HG03565 (cell line): ENCODE measurements around the gene SLC24A1.

Source experiments
- ATAC-seq: cut with Tn5 transposase; IDR thresholded peaks from one replicate; pipeline ENCODE4 v1.9.1; 2021; ENCODE audit warnings: mild to moderate bottlenecking, moderate library complexity; ENCODE audit not compliant: unreplicated experiment

SLC24A1 gene

DNA sequence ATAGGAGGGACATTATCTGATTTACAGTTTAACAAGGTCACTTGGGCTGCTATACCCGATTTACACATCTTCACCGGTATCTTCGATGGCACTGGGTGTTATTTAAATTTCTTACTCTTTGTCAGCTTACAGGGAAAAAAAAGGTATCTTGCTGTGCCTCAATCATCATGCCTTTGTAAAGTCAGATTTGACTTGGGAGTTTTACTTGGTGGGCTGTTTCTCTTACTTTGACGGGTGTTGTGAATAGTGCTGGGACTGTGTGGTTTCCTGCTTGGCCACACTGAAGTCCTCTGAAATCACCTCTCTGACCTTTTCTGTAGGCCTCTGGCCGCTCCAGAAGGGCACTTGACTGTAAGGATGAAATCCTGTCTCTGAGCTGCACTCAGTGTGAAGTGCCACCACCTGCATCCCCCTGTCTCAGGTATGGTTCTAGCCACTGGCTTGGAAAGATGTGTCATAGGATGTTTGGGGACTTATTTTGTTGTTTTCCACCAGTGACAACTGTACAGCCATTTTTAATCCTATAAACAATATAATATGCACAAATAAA lies 3.1 kb upstream of the SLC24A1 start:
- ATAC-seq = no peak

DNA sequence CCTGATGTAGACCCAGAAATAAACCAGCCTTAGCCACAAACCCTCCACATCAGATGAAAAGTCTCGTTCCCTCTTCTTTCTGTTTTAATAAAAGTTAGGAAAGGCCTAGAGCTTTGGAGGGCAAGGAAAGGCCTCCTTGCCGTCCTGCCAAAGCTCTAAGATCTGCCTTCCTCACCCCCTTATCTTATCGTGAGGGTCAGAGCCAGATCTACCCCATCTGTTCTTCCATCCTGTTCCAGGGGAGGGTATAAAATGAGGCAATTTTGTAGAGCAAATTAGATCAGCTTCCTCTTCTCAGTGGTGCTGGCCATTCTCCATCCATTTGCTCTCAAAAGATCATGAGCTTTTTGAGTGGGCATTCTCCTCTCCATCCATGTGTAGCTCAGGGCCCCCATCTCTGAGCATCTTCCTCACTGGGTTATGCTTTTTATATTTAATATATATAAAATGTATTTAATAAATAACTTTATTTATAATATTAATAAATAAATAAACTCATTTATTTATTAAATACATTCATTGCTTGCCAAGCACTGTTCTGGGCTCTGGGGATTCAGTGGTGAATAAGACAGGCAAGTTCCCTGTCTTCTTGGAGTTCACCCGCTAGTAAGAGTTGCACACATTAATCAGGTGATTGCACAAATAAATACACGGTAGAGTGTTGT lies 2.0 kb upstream of the SLC24A1 start:
- no peak for ATAC-seq

DNA sequence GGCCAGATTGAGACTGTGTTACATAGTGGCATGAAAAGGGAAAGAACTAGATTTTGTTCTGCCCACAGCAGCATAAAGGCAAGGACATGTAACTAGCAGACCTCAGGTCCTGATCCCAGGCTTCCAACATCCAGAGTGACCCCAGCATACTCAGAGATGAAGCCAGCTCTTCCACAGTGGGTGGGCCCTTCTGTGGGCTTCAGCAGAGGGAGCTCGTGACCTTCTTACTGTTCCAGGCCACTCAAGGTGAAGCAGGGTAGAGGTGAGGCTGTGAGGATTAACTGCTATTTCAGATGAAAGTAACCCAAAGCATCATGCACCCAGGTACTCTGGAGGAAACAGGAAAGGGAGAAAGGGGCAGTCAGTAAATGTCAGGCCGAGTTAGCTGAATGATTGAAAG lies 905 bp upstream of the SLC24A1 start:
- no peak for ATAC-seq

DNA sequence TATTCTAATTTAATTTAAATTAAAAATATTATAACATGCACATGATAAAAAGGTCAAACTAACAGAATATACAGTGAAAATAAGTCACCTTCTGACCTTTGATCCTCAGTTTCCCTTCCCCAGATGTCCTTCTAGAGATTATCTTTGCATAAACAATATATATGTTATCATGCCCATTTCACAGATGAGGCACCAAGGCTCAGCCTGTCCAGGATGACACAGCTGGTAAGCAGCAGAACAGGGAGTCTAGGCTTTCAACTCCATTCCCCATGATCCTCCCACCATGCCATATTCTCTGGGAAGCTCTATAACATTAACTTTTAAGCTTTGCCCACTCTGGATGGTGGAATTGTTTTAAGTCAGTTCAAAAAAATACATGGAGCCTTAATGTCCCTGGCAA lies 1.4 kb downstream of the SLC24A1 start:
- ATAC-seq = no peak

DNA sequence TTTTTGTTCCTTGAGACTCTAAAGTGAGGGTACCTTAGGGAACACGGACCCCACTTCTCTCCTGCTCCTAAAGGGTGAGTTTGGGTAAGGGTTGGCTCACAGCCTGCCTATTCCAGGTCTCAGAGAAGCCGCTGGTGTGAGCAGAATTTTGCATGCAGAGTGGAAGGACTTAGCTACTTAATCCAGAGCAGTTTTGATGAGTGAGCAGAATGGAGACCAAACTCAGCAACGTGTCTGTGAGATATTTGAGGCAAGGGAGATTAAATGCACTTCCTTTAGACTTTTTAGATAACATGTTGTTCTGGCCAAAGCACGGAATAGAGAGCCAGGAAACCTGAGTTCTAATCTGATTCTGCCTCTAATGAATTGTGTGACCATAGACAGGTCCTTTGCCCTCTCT lies 5.1 kb downstream of the SLC24A1 start:
- ATAC-seq = no peak

DNA sequence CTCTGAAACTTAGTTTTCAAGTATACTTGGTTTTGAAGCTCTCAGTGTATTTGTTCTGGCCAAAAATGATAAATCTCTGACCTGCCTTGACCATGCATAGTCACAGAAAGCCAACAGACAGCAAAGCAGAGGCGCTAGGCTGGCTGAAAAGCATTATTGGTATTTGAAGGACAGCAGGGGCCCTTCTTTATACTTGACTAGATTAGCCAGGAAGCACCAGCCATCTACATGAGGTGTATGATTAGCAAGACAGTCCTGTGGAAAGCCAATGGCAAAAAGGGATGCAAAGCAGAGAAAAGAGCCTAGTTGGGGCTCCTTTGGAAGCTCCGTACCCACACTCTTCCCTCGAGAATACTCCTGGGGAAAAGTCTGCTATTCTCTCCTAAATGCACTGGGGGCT lies 7.8 kb downstream of the SLC24A1 start:
- ATAC-seq = no peak

DNA sequence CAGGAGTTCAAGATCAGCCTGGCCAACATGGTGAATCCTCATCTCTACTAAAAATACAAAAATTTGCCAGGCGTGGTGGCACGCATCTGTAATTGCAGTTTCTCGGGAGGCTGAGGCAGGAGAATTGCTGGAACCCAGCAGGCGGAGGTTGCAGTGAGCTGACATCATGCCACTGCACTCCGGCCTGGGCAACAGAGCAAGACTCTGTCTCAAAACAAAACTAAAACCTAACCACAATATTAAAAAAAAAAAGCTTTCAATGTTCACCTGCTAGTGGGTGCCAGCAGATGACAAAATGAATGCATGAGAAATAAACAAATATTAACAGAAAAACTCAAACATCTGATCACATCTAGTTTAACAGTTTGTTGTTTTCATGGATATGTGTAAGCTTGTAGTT lies 9.0 kb downstream of the SLC24A1 start:
- peak; percentile 43 for ATAC-seq

DNA sequence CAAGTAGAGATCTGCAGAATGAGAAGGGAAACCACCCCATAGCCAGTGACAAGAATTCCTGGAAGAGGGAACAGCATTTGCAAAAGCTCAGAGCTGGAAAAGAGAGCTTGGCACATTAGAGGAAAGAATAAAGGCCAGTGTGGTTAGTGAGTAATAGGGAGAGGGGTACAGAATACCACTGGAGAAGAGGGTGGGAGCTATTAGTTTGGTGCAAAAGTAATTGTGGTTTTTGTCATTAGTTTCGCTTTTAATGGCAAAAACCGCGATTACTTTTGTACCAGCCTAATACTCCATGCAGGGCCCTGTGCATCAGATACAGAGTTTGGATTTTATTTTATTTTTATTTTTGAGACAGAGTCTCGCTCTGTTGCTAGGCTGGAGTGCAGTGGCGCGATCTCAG lies 9.8 kb downstream of the SLC24A1 start:
- ATAC-seq = no peak

DNA sequence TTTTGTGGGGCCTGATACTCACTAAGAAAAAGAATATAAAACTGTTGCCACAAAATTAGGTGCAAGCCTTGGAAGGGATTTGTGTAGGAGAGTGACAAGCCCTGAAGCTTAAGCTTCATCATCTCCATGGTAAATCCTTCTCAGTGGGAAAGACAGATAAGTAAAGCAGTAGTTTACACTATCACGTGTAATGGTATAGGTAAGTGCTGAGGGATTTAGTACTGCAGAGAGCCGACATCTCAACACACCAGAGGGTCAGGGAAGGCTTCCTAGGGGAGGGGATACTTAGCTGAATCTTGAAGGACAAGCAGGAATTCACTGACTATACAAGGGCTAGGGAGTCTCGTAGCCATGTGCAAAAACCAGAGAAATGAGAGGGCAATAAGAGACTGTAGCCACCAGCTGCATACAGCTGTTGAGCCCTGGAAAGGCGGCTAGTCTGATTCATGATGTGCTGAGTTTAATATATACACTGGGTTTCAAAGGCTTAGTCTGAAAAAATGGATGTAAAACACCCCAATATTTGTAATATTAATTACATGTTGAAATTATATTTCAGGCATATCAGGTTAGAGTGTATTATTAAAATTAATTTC lies 11.1 kb downstream of the SLC24A1 start:
- no peak for ATAC-seq

DNA sequence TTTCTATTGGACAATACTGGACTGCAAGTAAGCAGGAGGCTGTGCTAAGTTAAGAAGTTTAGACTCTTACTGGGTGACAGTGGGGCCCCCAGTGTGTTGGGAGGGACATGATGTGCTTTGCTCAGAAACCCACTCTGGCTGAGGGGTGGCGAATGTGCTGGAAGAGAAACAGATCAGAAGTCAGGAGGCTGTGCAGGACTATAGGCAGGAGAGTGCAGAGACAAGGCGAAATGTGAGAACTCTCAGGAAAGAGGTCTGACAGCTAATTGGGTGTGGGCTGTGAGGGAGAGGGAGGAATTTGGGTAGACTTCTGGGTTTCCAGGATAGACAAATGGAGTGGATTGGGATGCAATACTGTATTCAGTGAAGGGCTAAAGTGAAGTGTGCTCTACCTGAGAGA lies 12.0 kb downstream of the SLC24A1 start:
- no peak for ATAC-seq

DNA sequence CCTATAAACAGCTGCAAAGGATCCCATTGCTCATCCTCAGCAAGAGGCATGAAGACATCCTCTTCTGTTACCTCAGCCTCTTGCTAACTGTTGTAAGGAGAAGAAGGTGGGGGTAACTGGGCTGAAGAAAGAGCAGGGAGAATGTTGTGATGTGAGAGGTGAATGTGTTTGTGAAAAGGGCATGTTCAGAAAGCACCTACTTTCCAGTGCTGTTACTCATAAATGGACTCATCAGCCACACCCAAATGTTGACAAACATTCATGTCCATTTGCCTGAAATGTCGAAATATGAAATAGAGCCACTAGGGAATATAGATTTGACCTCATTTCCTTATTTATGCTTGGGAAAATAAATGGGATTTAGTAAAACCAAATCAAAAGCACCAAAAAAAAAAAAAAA lies 12.6 kb downstream of the SLC24A1 start:
- ATAC-seq = no peak

DNA sequence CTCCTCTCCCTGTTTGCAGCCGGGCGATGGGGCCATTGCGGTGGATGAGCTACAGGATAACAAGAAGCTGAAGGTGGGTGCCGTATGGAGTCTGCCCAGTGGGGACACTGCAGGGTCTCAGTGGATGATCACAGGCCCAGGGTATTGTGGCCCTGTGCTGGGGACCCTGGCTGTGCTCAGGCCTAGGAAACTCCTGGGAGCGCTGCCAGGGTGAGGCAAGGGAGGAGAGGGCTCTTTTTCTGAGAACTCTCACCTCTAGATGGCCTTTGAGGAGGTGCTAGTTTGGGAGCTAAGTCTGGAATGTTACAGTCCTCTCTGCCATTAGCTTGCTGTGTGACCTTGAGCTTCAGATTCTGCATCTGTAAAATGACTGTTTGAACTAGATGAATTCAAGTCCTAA lies 16.4 kb downstream of the SLC24A1 start:
- ATAC-seq = no peak

DNA sequence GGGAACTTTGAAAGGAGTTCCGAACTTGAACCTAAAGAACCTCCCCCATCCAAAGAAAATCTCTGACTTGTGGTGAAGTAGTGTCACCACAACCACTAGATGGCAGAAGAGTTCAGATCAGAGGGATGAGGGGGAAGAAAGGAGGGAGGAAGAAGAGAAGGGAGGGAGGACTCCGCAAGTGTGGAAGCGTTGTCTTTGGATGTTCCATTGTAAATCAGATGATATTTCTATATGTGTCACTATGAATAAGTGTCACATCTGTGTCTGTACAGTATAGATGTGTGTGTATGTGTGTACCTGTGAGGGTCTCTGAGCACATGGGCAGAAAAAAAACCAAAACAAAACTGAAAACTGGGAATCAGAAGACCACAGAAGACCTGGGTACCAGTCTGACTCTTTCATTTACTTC lies 16.9 kb downstream of the SLC24A1 start:
- no peak for ATAC-seq

DNA sequence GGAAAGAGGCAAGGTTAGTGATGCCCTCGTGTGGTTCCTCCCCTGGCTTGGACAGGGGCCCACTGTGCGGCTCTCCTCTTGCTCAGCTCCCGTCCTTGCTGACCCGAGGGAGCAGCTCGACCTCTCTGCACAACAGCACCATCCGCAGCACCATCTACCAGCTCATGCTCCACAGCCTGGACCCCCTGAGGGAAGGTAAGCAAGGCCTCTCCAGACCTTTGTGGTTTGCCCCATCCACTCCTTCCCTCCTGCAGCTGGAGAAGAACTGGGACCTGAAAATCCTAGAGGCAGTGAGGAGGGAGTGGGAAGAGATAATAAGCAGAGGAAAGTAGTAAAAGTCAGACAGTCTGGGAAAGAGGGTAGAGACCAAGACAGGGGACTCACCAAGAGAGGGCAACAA lies 17.8 kb downstream of the SLC24A1 start:
- no peak for ATAC-seq

DNA sequence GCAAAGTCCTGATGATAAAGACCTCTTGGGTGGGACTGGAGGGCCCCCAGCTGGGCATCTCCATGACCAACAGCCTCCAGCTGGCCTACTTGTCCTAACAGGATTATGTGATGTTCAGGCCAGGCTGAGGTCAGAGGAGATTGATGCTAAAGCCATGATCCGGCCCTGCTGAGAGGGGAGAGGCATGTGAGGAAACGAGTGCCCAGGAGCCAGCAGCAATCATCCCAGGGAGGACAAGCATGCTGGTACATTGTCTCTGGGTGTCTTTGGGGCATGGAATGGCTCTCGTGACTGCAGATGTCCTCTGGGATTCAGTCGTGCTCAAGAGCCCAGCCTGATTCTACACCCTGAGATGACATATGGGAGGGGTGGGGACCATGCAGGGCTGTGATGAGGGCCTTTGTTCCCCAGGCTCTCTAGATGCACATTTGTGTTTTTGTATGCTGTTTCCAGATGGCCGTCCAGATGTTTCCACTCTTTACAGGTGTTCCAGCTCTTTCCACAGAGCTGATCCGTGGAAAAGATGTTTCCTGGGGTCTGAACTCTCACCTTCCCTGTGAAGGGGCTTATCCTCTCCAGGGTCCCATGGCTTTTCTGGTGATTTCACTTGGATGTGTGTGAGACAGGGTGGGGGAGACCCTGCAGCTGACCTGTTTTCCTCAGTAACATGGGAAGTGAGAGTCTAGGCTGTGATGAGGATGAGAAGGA lies 20.2 kb downstream of the SLC24A1 start:
- ATAC-seq = no peak

DNA sequence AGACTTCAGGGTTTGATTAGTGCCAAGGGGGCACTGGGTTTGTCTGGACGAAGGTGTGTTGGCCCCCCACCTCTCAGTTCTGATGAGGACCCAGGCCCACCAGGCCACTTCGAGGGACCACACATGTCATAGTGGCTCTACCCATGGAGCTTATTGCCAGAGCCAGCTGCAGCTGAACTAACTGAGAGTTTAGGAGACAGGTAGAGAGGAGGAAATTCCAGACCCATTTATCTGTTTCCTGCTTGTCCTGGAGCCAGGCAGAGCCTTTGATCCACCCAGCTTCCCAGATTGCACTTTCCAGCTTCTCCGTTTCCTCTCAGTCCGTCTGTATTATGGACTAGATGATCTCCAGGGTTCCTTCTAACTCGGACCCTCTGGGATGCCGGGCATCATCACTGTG lies 20.9 kb downstream of the SLC24A1 start:
- ATAC-seq = no peak

DNA sequence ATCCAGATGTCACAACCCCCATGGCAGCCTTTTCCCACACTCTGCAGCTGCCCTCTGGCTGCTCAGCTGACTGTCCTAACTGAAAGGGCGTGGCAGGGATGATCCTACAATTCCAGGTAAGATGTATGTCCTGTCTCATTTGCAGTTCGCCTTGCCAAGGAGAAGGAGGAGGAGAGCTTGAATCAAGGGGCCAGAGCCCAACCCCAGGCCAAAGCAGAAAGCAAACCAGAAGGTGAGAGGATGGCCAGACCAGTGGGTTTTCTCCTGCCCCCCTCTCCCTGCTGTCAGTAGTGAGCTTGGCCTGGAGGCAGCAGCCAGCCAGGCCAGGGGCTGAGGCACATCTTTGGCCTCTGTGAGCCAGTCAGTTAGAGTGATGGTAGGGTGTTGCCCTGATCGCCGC lies 22.5 kb downstream of the SLC24A1 start:
- ATAC-seq = no peak

DNA sequence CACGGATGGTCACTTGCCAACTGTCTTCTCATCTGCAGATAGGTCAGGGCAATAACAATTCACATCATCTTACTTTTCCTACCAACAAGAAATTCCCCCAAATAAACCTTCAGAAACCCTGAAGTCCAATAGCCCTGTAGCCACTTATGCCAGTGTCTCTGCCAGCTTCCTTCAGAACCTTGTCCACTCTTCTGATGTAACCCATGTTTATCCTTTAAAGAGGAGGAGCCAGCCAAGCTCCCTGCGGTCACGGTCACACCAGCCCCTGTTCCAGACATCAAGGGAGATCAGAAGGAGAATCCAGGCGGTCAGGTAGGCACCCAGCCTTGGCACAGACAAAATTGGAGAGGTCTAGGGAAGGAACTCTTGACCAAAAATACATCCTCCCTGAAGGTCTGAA lies 23.7 kb downstream of the SLC24A1 start:
- ATAC-seq = no peak

DNA sequence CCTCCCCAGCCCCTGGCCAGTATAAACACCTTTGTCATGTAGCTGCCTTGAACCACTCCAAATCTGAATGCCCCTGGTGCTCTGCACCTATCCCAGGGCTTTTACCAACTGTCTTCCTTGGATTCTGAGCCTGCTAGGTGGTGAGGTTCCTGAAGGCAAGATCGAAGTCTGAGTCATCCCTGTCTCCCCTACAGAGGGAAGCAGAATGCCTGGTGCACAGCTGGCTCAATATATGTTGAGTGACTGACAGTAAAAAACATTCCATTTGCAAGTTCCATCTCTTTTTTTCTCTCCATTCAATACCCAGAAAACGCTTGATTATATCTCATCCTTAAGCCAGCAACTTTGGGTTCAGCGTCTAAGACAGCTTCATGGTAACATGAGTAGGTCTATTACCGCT lies 24.7 kb downstream of the SLC24A1 start:
- no peak for ATAC-seq

DNA sequence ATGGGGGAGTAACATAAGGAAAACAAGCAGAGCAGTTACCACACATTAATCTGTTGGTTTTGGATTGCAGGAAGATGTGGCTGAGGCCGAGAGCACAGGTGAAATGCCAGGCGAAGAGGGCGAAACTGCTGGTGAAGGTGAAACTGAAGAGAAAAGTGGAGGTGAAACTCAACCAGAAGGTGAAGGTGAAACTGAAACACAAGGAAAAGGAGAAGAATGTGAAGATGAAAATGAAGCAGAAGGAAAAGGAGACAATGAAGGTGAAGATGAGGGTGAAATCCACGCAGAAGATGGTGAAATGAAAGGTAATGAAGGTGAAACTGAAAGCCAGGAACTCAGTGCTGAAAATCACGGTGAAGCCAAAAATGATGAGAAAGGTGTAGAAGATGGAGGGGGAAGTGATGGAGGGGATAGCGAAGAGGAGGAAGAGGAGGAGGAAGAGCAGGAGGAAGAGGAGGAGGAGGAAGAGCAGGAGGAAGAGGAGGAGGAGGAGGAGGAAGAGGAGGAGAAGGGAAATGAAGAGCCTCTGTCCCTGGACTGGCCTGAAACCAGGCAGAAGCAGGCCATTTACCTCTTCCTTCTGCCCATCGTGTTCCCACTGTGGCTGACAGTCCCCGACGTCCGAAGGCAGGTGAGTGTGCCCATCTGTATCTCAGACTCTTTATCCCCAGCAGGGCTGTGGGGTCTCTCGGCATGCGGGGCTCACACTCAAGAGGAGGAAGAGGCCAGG lies 28.7 kb downstream of the SLC24A1 start:
- no peak for ATAC-seq

DNA sequence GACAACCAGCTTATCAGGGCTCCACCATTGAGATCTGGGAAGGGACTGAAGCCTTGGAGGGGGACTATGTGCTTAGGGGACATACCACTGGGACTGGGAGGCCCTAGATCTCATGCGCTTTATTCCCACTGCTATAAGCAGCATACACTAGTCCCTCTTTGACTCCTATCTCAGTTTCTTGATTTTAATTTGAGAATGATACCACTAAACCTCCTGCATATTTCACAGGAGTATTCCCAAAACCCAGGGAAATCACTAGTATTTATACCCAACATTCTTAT lies 29.2 kb downstream of the SLC24A1 start:
- ATAC-seq = no peak
